ENCODE data around the gene ORM1.

DNA sequence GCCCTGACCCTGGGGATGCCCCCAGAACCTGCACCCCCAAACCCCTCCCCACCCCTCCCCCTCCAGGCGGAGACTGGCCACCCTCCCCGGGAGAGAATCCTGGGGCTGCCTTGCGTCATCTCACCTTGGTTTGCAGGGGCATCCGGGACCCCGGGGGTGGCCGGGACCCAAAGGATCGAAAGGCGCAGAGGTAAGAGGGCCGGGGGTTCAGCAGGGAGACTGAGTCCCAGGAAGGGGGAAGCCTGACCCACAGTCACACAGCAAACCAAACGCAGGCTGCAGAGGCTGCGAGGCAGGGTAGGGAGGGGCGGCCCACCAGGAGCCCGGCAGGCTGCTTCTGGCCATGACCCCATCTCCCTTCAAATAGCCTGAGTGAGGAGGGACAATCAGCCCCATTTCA lies 33.8 kb upstream of the ORM1 start:
- no peak for TF ChIP-seq GATA2 (IDR thresholded peaks at IDR 0.05; ENCODE audit: low read depth, low read length)
- no peak for TF ChIP-seq GATA3 (IDR thresholded peaks at IDR 0.05; ENCODE audit: low read depth, low read length)

All from SH-SY5Y (cell line).